ENCODE measurements around the gene RAD51B.
A peak's percentile ranks its signal among the peaks of the same experiment; 100 is the strongest.

RAD51B gene

DNA sequence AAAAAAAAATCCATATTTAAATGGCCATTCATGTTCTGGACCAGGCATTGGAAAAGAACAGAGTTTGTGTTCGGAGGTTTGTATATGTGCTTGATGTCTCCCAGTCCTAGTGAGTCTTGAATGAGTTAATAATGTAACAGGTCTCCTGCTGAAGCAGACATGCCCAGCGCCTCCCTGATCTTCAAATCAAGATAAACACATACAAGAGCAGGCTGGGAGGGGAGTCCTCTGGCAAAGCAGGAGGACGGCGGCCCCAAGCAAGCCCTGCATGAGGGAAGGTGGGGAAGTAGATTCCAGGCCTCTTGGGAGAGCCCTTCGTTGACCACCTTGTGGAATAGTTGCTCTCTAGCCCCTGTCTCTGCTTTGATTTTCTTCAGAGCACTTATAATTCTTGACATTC, 817.0 kb downstream of the RAD51B start:
- no peak for DNase-seq

DNA sequence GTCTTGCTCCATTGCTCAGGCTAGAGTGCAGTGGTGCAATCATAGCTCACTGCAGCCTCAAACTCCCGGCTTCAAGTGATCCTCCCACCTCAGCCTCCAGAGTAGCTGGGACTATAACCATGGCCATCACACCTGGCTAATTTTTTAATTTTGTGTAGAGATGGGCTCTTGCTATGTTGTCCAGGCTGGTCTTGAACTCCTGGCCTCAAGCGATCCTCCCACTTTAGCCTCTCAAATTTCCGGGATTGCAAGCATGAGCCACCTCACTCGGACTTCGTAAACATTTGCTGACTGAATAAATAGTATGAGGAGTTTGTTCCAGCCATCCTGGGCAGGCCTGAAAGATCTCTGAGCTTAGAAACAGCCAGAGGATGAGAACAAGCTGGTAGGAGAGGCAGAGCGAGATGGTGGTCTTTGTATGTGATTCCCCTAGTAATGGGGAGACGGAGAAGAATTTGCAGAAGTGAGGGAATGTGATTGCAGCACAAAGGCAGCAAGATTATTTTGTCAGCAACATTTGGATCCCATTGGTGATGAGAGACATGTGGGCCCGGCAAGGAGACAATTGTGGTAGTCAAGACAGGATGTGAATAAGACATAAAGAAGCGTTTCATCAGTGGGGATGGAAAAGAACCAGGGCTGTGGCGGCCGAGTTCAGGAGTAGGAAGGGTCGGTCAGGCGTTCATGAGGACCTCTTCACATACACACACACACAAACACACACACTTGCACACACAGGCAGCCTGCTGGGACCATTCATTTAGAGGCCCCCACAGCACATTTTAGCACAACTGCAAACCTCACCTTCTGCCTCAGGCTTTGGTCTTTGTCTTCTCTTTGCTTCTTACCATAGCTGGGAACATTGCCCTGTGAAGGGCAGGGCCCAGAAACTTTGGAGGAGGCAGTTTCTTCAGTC, 817.8 kb downstream of the RAD51B start:
- DNase-seq = no peak

- no peak for DNase-seq
These were observed 818.8 kb downstream of the RAD51B start for GRCh38 chr14:68638141-68638999.

- no peak for DNase-seq
These were observed 819.6 kb downstream of the RAD51B start for GRCh38 chr14:68639000-68639757.

- DNase-seq = no peak
These were observed 820.4 kb downstream of the RAD51B start for GRCh38 chr14:68639758-68640574.

DNA sequence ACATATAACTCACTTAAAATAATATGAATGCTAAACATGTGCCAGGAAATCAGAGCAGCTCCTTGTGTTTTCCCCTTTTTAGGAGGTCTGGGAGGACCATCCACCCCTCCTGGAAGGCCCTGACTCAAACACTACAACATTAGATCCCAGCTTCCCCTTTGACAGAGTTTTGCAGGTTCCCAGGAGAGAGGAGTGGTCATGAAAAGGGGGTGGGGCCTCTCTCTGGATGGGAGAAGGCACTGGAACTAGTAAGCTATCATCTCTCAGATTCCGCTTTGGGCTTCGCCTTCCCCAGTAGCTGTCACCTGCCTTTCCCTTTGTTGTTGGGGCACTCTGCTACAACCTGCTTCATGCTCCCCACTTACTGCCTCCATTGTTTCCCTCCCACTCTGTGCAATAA, 824.1 kb downstream of the RAD51B start:
- DNase-seq = no peak

DNA sequence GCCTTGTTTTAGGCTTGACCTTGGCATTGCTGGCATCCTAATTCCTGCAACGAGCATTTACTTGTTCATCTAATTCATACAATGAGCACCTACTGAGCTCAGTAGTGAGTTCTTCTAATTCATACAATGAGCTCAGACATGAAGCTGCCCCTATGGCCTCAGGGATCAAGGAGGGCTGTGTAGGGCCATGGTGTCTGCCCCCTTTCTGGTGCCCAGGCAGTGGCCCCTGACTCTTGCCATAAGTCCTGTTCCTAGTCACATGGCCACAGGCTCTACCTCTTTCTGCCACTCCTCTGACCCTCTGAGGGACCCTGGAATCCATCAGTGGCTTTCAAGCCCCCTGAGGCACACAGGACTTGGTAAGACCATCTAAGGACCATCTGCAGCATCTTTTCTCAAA, 824.5 kb downstream of the RAD51B start:
- no peak for DNase-seq

- DNase-seq = no peak
These were observed 825.8 kb downstream of the RAD51B start for GRCh38 chr14:68645371-68645770.

DNA sequence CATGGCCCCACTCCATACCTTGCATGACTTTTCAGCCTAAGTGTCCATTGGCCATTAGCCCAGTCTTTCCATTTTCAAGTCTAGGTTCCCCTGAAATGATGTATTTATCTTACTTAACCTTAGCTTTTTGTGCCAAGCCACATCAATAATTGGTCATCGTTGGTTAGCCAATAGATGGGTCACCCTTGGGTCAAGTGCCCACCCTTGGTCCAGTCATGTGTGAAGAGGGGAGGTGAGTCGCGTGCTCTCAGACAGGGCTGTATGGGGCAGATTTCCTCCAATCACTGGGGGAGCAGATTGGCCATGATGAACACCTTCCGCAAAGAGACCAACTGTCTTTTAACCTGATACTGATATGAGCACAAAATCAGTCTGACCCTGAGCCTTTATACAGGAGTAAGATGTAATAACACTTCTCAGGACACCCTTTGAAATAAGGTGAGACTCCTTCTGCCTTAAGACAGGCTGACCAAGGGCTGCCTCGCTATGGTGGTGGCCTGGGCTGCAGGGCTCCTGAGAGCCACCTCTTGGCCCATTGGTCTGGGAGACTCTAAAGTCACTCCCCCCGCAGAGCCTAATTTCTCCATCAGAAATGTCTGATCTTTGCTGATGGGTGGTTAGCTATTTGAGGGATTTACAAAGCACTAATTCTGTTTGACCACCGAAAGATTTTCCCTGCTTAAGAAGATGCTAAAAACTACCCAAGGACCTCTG, 830.1 kb downstream of the RAD51B start:
- no peak for DNase-seq

DNA sequence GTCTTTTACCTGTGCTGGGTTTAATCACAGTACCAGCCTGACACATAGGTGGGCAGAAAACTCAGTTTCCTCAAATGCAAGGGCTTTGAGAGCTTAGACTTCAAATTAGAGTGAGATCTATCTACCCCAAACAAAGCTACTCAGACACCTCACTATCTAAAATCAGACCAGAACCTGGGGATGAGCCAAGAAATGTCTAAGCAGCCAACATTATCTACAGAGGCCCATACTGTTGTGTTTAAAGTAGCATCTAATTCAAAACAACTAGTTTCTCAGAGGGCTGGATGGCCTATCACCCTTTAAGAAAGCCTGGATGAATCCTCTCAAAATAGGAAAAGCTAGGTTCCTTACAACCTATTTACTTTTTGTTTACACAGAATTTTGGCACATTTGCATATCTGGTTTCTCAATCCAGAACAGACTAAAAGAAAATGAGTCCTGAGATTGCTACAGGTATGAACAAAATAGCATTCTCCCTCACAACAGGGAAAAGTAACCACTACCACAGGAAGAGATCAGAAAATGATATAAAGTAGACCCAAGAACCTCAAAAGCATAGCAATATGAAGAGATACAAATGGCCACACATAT, 830.9 kb downstream of the RAD51B start:
- DNase-seq = no peak

GRCh38 chr14:68651075-68651474, 831.5 kb downstream of the RAD51B start:
- DNase-seq = no peak

GRCh38 chr14:68651652-68652432, 832.3 kb downstream of the RAD51B start:
- no peak for DNase-seq

DNA sequence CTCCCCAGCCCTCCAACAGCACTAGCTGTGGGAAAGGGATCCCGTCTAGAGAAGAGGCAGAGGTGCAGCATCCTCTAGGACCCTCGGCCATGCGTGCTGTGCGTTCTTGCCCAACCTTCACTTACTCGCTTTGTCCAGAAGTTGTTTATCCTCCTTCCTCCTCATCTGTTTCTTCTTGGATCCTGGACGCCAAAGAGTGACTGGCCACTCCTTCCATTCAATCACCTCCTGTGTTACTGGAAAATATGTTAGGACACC, 832.8 kb downstream of the RAD51B start:
- no peak for DNase-seq

DNA sequence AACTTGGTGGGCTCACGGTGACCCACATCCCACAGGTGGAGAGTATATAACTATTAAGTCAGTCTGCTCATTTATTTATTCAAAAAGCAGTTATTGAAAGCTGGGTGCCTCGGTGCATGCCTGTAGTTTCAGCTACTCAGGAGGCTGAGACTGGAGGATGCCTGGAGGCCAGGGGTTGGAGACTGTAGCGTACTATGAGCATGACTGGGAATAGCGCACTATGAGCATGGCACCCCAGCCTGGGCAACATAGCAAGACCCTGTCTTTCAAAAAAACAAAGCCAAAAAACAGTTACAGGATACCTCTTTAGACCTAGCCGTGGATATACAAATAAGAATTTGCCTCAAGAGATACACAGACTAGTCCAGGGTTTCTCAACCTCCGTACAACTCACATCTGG, 833.5 kb downstream of the RAD51B start:
- no peak for DNase-seq

- no peak for DNase-seq
These were observed 834.2 kb downstream of the RAD51B start for GRCh38 chr14:68653804-68654203.

- no peak for DNase-seq
These were observed 834.9 kb downstream of the RAD51B start for GRCh38 chr14:68654471-68654941.

DNA sequence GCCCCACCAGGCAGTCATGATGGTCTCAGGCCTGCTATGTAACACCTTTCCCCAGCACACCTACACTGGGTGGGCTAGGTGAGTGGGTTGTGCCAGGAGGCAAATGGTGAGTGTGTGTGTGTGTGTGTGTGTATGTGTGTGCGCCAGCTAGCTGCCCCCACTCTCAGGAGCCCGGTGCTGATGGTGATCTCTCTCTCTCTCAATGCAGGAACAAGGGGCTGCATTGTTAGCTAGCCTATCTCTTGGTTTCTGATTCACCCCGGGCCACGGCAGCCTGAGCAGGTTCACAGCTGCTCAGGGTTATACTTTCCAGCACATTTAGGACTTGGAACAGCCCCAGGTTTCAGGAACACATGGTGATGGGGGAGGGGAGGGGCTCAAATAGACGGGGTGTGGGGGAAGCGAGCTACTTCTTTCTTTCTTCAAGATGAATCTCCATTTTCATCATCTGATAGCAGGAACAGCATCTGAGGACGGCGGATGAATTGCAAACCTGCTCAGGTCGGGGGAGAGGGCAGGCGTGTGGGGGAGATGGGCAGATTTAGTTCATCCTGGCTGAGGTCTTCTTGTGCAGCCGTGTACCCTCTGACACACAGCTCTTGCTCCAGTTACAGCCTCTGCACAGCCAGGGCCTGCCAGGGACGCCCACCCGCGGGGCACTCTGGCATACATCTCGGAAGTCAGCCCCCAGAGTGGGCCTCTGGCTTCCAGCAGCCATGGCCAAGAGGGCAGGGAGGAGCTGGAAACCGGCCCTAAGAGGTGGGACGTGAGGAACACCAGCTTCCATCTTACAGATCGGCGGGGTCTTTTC, 835.6 kb downstream of the RAD51B start:
- DNase-seq = peak; percentile 9

GRCh38 chr14:68655911-68656316, 836.3 kb downstream of the RAD51B start:
- peak; percentile 5 for DNase-seq

GRCh38 chr14:68656452-68656851, 836.9 kb downstream of the RAD51B start:
- DNase-seq = no peak
